Erythroblast (primary cell): ENCODE results near the gene CISH.

Experiments used
- GATA1 ChIP-seq: IDR thresholded peaks from 2 replicates; pipeline ENCODE4 v1.6.1; 2011; ENCODE audit warnings: low read depth, mild to moderate bottlenecking, control low read depth, low read length, moderate library complexity
- POLR2A ChIP-seq: IDR thresholded peaks from 2 replicates; pipeline ENCODE4 v1.6.1; 2011; ENCODE audit warnings: mild to moderate bottlenecking, low read length

DNA sequence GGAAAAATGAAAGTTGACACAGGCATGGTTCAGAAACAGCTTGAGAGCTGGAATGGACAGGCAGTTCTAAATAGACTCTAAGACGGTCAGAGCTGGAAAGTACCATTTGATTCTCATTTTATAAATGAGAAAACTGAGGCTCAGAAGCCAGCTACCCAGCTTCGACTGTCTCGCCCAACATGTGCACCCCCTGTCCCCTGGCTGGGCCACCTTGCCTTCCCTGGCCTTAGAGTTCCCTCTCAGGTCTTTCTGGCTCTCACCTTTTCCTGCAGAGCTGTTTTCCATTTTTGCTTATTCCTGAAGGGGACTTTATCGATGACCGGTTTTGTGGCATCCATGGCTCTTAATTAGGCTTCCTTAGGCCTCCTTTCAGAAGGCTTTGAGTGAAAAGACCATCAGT lies 45.8 kb upstream of the CISH start:
- no peak for TF ChIP-seq GATA1
- TF ChIP-seq POLR2A = no peak
